Breast epithelium (tissue), 3 donors: ENCODE data around the gene MORN1.

Experiments used
- POLR2A ChIP-seq: fragments of 450-650 bp; IDR thresholded peaks from one replicate; pipeline ENCODE4 v1.6.1; 2016; ENCODE audit warnings: antibody characterized with exemption, mild to moderate bottlenecking, moderate library complexity
- POLR2AphosphoS5 ChIP-seq, 3 donors: sonication (generic); formaldehyde crosslinking; IDR thresholded peaks; one replicate each; pipeline ENCODE4 v1.6.1; 2017; ENCODE audit warnings: antibody characterized with exemption in 3 of 3
- TF ChIP-seq, protein P1 (sequence below), 3 donors: fragments of 450-650 bp; IDR thresholded peaks; one replicate each; pipeline ENCODE4 v1.5.1; 2016 to 2017; ENCODE audit warnings: antibody characterized with exemption in 3 of 3, mild to moderate bottlenecking in 3 of 3, moderate library complexity in 3 of 3

- TF ChIP-seq, protein P1, sequence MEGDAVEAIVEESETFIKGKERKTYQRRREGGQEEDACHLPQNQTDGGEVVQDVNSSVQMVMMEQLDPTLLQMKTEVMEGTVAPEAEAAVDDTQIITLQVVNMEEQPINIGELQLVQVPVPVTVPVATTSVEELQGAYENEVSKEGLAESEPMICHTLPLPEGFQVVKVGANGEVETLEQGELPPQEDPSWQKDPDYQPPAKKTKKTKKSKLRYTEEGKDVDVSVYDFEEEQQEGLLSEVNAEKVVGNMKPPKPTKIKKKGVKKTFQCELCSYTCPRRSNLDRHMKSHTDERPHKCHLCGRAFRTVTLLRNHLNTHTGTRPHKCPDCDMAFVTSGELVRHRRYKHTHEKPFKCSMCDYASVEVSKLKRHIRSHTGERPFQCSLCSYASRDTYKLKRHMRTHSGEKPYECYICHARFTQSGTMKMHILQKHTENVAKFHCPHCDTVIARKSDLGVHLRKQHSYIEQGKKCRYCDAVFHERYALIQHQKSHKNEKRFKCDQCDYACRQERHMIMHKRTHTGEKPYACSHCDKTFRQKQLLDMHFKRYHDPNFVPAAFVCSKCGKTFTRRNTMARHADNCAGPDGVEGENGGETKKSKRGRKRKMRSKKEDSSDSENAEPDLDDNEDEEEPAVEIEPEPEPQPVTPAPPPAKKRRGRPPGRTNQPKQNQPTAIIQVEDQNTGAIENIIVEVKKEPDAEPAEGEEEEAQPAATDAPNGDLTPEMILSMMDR (IDR thresholded peaks at IDR 0.05), result no peak
- no peak for TF ChIP-seq POLR2A
- TF ChIP-seq POLR2AphosphoS5 (IDR thresholded peaks at IDR 0.05), result no peak
These were observed 117.0 kb downstream of the MORN1 start for GRCh38 chr1:2274231-2274928.
